HAP-1 (cell line): ENCODE measurements around the gene ZNF662.
A peak's percentile ranks its signal among the peaks of the same experiment; 100 is the strongest.
"Not testable (repeated sequence)": the region's sequence is repeated elsewhere in the genome, so short reads cannot be mapped to it uniquely, and the experiment has no call there.

Experiments
- DNase-seq, 2 experiments: peaks; one replicate each; pipeline ENCODE4 v3.0.0-alpha.2; 2016 to 2020; ENCODE audit warnings: low spot score in 2 of 2
- H3K27me3 ChIP-seq: fragments of 250-450 bp; sonication (Bioruptor Pico); 2 replicates; pipeline ENCODE4 v1.5.1; 2020; ENCODE audit warnings: low read depth, mild to moderate bottlenecking, moderate library complexity
- H3K36me3 ChIP-seq: fragments of 250-450 bp; sonication (Bioruptor Pico); replicated peaks from 2 replicates; pipeline ENCODE4 v1.5.1; 2020; ENCODE audit warnings: mild to moderate bottlenecking
- H3K4me1 ChIP-seq: fragments of 250-450 bp; sonication (Bioruptor Pico); 2 replicates; pipeline ENCODE4 v1.5.1; 2020; ENCODE audit warnings: mild to moderate bottlenecking
- H3K4me3 ChIP-seq: fragments of 250-450 bp; sonication (Bioruptor Pico); 2 replicates; pipeline ENCODE4 v1.5.1; 2020; ENCODE audit warnings: mild to moderate bottlenecking, moderate library complexity
- H3K9me3 ChIP-seq: fragments of 250-450 bp; sonication (Bioruptor Pico); 2 replicates; pipeline ENCODE4 v1.5.1; 2020; ENCODE audit warnings: mild to moderate bottlenecking, moderate library complexity
- in situ Hi-C: fragments of 300-500 bp; cut with MboI; formaldehyde crosslinking; loops from 3 replicates; pipeline ENCODE4 v1.14.3; 2020; ENCODE audit warnings: low sequenced_read_pairs, inconsistent platforms, mixed read lengths

The ZNF662 gene

DNA sequence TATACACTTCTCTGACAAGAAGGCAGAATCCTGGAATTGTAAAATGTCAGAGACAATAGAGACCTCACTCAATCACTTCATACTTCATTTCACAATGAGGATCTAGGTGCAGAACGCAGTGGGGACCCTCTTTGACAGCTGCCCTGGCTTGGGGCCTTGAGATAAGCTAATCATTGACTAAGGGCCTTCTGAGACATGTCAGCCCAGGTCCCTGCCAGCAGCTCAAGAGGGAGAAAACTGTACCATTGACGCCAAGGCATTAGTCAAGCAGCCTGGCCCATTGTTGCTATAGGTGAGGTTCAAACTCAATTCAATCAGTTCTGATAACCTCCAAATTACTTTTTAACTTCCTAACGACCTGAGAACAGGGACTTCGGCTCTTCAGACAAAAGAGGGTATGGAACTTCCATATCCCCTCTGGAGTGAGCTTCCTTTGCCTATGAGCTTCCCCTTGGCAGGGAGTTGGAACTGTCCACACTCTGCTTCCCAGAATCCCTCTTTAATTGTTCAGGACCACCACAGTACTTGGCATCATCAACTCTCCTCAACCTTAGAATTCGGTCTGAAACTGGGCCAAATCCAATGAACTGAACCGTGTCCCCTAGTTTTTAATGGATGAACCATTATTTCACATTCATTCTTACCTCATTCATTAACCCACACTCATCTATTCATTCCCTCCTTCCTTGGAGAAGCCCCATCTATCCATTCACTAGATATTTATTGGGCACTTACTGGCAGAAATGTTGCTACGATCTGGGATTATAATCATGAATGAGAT is 28.8 kb upstream of the ZNF662 start:
- H3K4me1 ChIP-seq = peaks cover 6% of the 10 kb centered on the region
- no peaks in the 10 kb centered on the region for H3K36me3 ChIP-seq
- peaks cover 20% of the 10 kb centered on the region; the same call in 1 of the 2 replicates for H3K27me3 ChIP-seq
- in situ Hi-C loops = no loop called here
- H3K9me3 ChIP-seq = no peaks in the 10 kb centered on the region
- DNase-seq = no peak
- H3K4me3 ChIP-seq = no peak overlapping the region

GRCh38 chr3:42877881-42878280 is 28.1 kb upstream of the ZNF662 start:
- Histone ChIP-seq H3K27me3 (peaks cover 18% of the 10 kb centered on the region; the same call in 1 of the 2 replicates), H3K4me3 (no peak overlapping the region), H3K36me3 (no peaks in the 10 kb centered on the region), H3K4me1 (peaks cover 6% of the 10 kb centered on the region), H3K9me3 (no peaks in the 10 kb centered on the region)
- in situ Hi-C loops = no loop called here
- DNase-seq = no peak

DNA sequence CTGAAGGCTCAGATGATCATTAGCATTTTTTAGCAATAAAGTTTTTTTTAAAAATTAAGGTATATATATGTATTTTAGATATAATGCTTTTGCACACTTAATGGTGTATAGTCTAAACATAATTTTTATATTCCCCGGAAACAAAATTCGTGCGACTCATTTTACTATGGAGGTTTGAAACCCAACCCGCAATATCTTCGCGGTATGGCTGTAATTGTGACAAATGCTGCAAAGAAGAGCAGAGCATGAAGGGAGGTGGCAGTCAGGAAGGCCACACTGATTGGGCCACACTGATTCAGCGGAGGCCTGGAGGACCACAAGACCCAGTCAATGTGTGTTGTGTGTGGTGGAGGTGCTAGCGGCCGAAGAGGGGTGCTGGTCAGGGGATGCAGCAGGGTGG is 25.8 kb upstream of the ZNF662 start:
- no peaks in the 10 kb centered on the region for H3K36me3 ChIP-seq
- in situ Hi-C loops = loop anchor here (10.0 kb wide), 1 partner anchor 95 kb away; no protein-coding TSS in a partner anchor
- no peaks in the 10 kb centered on the region for H3K9me3 ChIP-seq
- no peak for DNase-seq
- peaks cover 6% of the 10 kb centered on the region for H3K4me1 ChIP-seq
- no peak overlapping the region for H3K4me3 ChIP-seq
- H3K27me3 ChIP-seq = peaks cover 13% of the 10 kb centered on the region; the same call in 1 of the 2 replicates

GRCh38 chr3:42880601-42881451 is 25.1 kb upstream of the ZNF662 start:
- H3K4me1 ChIP-seq = peaks cover 6% of the 10 kb centered on the region
- DNase-seq = peak; percentile 86 to 92
- no peaks in the 10 kb centered on the region for H3K36me3 ChIP-seq
- peak overlapping the region; percentile 43 for H3K4me3 ChIP-seq
- in situ Hi-C loops = loop anchor here (10.0 kb wide), 1 partner anchor 96 kb away; no protein-coding TSS in a partner anchor
- H3K27me3 ChIP-seq = peaks cover 10% of the 10 kb centered on the region; the same call in 1 of the 2 replicates
- H3K9me3 ChIP-seq = no peaks in the 10 kb centered on the region

GRCh38 chr3:42883251-42883930 is 22.6 kb upstream of the ZNF662 start:
- in situ Hi-C loops = loop anchor here (10.0 kb wide), 1 partner anchor 99 kb away; no protein-coding TSS in a partner anchor
- DNase-seq = not testable (repeated sequence)

DNA sequence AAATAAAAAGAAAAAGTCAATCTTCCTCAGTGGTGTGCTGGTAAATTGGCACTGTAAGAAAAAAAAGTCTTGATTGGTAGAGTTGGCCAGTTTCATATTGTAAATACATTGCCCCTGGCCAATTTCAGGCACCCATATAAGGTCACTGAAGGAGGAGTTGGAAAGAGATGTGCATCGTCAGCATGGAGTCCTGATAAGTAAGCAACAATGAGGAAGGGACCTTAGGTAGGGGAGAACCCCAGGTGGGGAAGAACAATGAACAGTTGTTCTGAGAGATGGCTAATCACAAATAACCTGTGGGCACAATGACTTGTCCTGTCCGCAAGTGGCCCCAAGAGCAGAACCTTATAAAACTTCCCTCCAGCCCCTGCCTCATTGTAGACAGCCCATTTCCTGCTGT is 21.6 kb upstream of the ZNF662 start:
- Histone ChIP-seq H3K36me3 (no peaks in the 10 kb centered on the region), H3K4me3 (no peak overlapping the region), H3K9me3 (no peaks in the 10 kb centered on the region), H3K4me1 (peaks cover 6% of the 10 kb centered on the region), H3K27me3 (peaks cover 9% of the 10 kb centered on the region; the same call in 1 of the 2 replicates)
- in situ Hi-C loops = loop anchor here (10.0 kb wide), 1 partner anchor 100 kb away; no protein-coding TSS in a partner anchor
- no peak for DNase-seq

More at GRCh38 chr3:42883251-42883930, 22.6 kb upstream of the ZNF662 start:
- H3K36me3 ChIP-seq, H3K4me3 ChIP-seq, H3K27me3 ChIP-seq, H3K9me3 ChIP-seq, H3K4me1 ChIP-seq: not testable (repeated sequence)

DNA sequence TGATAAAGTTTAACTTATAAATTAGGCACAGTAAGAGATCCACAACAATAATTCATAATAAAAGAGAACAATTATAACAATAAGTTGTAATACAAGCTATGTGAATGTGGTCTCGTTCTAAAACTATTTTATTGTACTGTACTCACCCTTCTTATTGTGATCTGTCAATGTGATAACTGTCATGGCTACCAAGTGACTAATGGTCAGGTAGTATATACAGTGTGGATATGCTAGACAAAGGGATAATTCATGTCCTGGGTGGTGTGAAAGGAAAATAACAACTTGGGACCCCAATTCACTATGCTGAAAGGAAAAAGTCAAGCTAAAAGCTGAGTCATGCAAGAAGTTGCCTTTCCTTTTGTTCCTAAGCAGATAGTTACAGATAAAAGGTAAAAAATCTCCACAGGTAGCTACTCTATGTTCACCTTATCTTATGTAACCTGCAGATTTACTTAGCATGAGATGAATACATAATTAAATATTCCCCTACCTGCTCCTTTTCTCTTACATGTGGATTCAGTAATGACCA is 19.6 kb upstream of the ZNF662 start:
- no peaks in the 10 kb centered on the region for H3K36me3 ChIP-seq

DNA sequence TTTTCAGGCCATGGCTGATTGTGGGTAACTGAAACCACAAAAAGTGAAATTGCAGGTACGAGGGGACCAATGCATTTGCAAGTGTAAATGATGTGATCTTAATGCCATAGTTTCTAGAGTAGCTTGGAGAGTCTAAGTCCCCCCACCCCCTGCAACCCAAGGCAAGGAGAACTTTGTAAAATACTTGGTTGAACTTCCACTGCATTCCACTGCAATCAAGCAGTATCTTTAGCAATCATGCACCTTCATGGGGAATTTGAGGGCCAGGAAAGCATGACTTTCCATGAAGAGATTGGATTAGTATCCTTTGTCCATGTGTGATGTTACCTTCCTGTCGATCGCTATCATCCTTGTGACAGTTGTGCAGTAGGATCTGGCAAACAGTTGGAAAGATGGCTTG is 18.9 kb upstream of the ZNF662 start:
- Histone ChIP-seq H3K36me3 (no peaks in the 10 kb centered on the region; the same call in 1 of the 2 replicates), H3K27me3 (peaks cover 15% of the 10 kb centered on the region; the same call in 1 of the 2 replicates), H3K4me3 (no peak overlapping the region), H3K4me1 (no peaks in the 10 kb centered on the region), H3K9me3 (no peaks in the 10 kb centered on the region)
- DNase-seq = no peak
- in situ Hi-C loops = loop anchor here (10.0 kb wide), 1 partner anchor 102 kb away; no protein-coding TSS in a partner anchor

More for the DNA sequence above, 19.6 kb upstream of the ZNF662 start:
- in situ Hi-C loops = loop anchor here (10.0 kb wide), 1 partner anchor 102 kb away; no protein-coding TSS in a partner anchor
- H3K27me3 ChIP-seq = peaks cover 9% of the 10 kb centered on the region; the same call in 1 of the 2 replicates
- no peaks in the 10 kb centered on the region for H3K9me3 ChIP-seq
- no peak overlapping the region for H3K4me3 ChIP-seq
- no peak for DNase-seq
- peaks cover 1% of the 10 kb centered on the region; the same call in 1 of the 2 replicates for H3K4me1 ChIP-seq

GRCh38 chr3:42891042-42891441 is 14.9 kb upstream of the ZNF662 start:
- no peaks in the 10 kb centered on the region for H3K9me3 ChIP-seq
- H3K4me3 ChIP-seq = no peak overlapping the region
- DNase-seq = no peak
- H3K4me1 ChIP-seq = no peaks in the 10 kb centered on the region
- peaks cover 8% of the 10 kb centered on the region; the same call in 1 of the 2 replicates for H3K27me3 ChIP-seq
- in situ Hi-C loops = no loop called here
- no peaks in the 10 kb centered on the region; the same call in 1 of the 2 replicates for H3K36me3 ChIP-seq

DNA sequence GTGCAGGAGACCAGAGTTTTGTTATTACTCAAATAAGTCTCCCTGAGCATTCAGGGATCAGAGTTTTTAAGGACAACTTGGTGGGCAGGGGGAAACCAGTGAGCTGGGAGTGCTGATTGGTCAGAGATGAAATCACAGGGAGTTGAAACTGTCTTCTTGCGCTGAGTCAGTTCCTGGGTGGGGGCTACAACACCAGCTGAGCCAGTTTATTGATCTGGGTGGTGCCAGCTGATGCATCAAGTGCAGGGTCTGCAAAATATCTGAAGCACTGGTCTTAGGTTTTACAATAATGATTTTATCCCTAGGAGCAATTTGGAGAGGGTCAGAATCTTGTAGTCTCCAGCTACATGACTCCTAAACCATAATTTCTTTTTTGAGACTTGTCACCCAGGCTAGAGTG is 13.8 kb upstream of the ZNF662 start:
- Histone ChIP-seq H3K36me3 (no peaks in the 10 kb centered on the region; the same call in 1 of the 2 replicates), H3K9me3 (no peaks in the 10 kb centered on the region), H3K27me3 (peaks cover 6% of the 10 kb centered on the region; the same call in 1 of the 2 replicates), H3K4me3 (no peak overlapping the region), H3K4me1 (no peaks in the 10 kb centered on the region)
- DNase-seq = no peak
- in situ Hi-C loops = no loop called here

GRCh38 chr3:42892807-42893206 is 13.1 kb upstream of the ZNF662 start:
- no peaks in the 10 kb centered on the region for H3K9me3 ChIP-seq
- peaks cover 6% of the 10 kb centered on the region; the same call in 1 of the 2 replicates for H3K27me3 ChIP-seq
- H3K4me1 ChIP-seq = no peaks in the 10 kb centered on the region
- no peaks in the 10 kb centered on the region; the same call in 1 of the 2 replicates for H3K36me3 ChIP-seq
- in situ Hi-C loops = no loop called here
- no peak for DNase-seq
- H3K4me3 ChIP-seq = no peak overlapping the region

GRCh38 chr3:42894698-42895579 is 11.0 kb upstream of the ZNF662 start:
- Histone ChIP-seq H3K36me3 (no peaks in the 10 kb centered on the region; the same call in 1 of the 2 replicates), H3K9me3 (no peaks in the 10 kb centered on the region), H3K4me1 (no peaks in the 10 kb centered on the region), H3K27me3 (peaks cover 6% of the 10 kb centered on the region; the same call in 1 of the 2 replicates), H3K4me3 (no peak overlapping the region)
- no peak for DNase-seq
- in situ Hi-C loops = no loop called here
